Prostate gland (tissue), 2 donors: ENCODE data around the gene PIGA.

Experiments
- CTCF ChIP-seq, 4 experiments: fragments of 200-600 bp in 2 of 4; fragments of 450-650 bp in 2 of 4; sonication (generic) in 2 of 4; IDR thresholded peaks; 1 replicate in 3 of 4; 2 replicates in 1 of 4; pipeline ENCODE4 v1.5.1; 2016 to 2019; ENCODE audit warnings: antibody characterized with exemption in 4 of 4, mild to moderate bottlenecking in 2 of 4, moderate library complexity in 2 of 4
- POLR2A ChIP-seq: fragments of 450-650 bp; IDR thresholded peaks from one replicate; pipeline ENCODE4 v1.6.1; 2016; ENCODE audit warnings: antibody characterized with exemption, mild to moderate bottlenecking
- POLR2AphosphoS5 ChIP-seq: sonication (generic); formaldehyde crosslinking; IDR thresholded peaks from one replicate; pipeline ENCODE4 v1.6.1; 2017; ENCODE audit warnings: antibody characterized with exemption

- no peak for TF ChIP-seq POLR2AphosphoS5
- no peak for TF ChIP-seq CTCF (IDR thresholded peaks at IDR 0.05)
- no peak for TF ChIP-seq POLR2A
Observed at GRCh38 chrX:15322472-15322871, 12.9 kb downstream of the PIGA start.
